ENCODE data around the gene SMIM44. TPM values are rescaled to one million over a fixed set of nuclear protein-coding genes. Genes with fewer than 3 reads are reported as not detected.

SMIM44 gene
- total RNA-seq, 1 experiment from 2014 or later: not detected

DNA sequence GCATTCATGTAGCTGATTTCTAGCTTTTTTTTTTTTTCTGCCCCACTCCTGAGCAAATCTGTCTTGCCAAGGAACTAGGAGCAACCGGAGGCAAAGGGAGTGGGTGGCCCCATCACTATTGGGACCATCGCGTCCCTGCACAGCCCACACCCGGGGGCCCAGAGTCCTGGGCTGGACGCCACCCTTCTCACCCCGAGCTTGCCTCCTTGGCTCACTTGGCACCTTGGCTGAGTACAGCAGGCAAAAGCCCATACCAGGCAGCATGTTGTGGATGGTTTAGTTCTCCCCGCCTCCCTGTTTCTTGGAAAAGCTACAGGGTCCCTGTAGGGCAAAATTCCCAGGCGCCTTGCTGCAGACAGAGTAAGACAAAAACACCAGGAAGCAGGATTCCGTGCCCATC lies 16.6 kb downstream of the SMIM44 start:
- H3K27ac ChIP-seq: no peak overlapping the region
- no peaks in the 10 kb centered on the region for H3K4me1 ChIP-seq
- peaks cover 7% of the 10 kb centered on the region; the same call in 1 of the 2 replicates for H3K36me3 ChIP-seq
- no peak for DNase-seq
- H3K9me3 ChIP-seq (replicated peaks): no peaks in the 10 kb centered on the region
- no peaks in the 10 kb centered on the region for H3K27me3 ChIP-seq
- no peak overlapping the region for H3K4me3 ChIP-seq

- no peaks in the 10 kb centered on the region for H3K27me3 ChIP-seq
- DNase-seq: no peak
- no peaks in the 10 kb centered on the region for H3K9me3 ChIP-seq (replicated peaks)
- no peak overlapping the region for H3K27ac ChIP-seq
- H3K4me1 ChIP-seq: no peaks in the 10 kb centered on the region
- peaks cover 10% of the 10 kb centered on the region for H3K36me3 ChIP-seq
- H3K4me3 ChIP-seq: no peak overlapping the region
Observed at GRCh38 chr19:3465552-3465951, 17.7 kb downstream of the SMIM44 start.

- Histone ChIP-seq H3K4me1 (no peaks in the 10 kb centered on the region), H3K27me3 (no peaks in the 10 kb centered on the region)
Observed at GRCh38 chr19:3464587-3465235, 18.5 kb downstream of the SMIM44 start.

DNA sequence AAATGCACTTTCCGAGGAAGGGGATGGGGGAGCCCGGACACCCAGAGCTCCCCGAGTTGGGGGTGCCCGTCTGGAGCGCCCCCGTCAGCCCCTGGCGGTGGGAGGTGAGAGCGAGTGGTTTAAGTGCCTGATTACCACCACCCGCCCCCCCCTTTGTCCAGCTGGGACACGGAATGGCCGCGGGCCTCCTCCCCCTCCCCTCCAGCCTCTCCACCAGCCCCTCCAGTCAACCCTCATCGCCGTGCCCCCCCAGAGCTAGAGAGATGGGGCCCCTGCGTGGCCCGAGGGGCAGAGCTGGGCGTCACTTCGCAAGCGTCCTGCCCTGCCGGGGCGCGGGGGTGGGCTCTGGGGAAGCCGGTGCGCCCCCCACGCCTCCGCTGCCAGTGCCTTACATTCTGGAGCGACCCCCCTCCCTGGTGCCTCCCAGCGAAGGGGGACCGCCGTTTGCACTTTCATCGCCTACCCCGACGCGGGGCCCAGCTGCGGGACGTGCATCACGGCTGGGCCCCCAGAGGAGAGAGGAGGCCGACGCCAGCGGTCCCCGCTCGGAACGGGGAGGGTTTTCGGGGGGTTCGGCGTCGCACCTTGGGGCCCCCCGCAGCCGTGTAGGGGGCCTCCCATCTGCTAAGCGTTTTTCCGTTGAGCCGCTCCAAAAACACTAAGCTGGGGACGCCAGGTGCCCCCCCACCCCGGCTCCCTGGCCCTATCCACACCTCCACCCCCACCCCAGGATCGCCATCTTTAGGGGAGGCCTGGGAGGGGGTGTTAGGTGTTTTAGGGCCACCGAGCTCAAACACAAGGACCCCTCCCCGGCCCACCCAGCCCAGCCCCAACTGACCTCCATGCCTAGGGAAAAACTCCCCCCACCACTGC lies 19.3 kb downstream of the SMIM44 start:
- Histone ChIP-seq H3K36me3 (peaks cover 14% of the 10 kb centered on the region), H3K27ac (no peak overlapping the region), H3K9me3 (replicated peaks) (no peaks in the 10 kb centered on the region), H3K4me1 (no peaks in the 10 kb centered on the region), H3K27me3 (no peaks in the 10 kb centered on the region), H3K4me3 (no peak overlapping the region)
- DNase-seq: no peak

More at GRCh38 chr19:3464587-3465235, 18.5 kb downstream of the SMIM44 start:
- H3K27ac ChIP-seq: no peak overlapping the region
- no peak for DNase-seq
- peaks cover 14% of the 10 kb centered on the region for H3K36me3 ChIP-seq
- no peak overlapping the region for H3K4me3 ChIP-seq
- no peaks in the 10 kb centered on the region for H3K9me3 ChIP-seq (replicated peaks)

- Histone ChIP-seq H3K36me3 (peaks cover 14% of the 10 kb centered on the region), H3K27ac (no peak overlapping the region), H3K27me3 (no peaks in the 10 kb centered on the region), H3K9me3 (replicated peaks) (no peaks in the 10 kb centered on the region), H3K4me3 (no peak overlapping the region), H3K4me1 (no peaks in the 10 kb centered on the region)
- no peak for DNase-seq
Observed at GRCh38 chr19:3462991-3463713, 20.1 kb downstream of the SMIM44 start.

- no peak overlapping the region for H3K27ac ChIP-seq
- no peak overlapping the region for H3K4me3 ChIP-seq
- DNase-seq: no peak
Observed at GRCh38 chr19:3459965-3460582, 23.2 kb downstream of the SMIM44 start.

GRCh38 chr19:3459089-3459881 lies 24.0 kb downstream of the SMIM44 start:
- DNase-seq: no peak
- no peak overlapping the region for H3K27ac ChIP-seq
- no peaks in the 10 kb centered on the region for H3K4me1 ChIP-seq
- H3K4me3 ChIP-seq: no peak overlapping the region
- peaks cover 19% of the 10 kb centered on the region for H3K36me3 ChIP-seq
- no peaks in the 10 kb centered on the region for H3K27me3 ChIP-seq
- H3K9me3 ChIP-seq (replicated peaks): no peaks in the 10 kb centered on the region

More at GRCh38 chr19:3459965-3460582, 23.2 kb downstream of the SMIM44 start:
- H3K9me3 ChIP-seq (replicated peaks): no peaks in the 10 kb centered on the region
- no peaks in the 10 kb centered on the region for H3K27me3 ChIP-seq
- peaks cover 14% of the 10 kb centered on the region for H3K36me3 ChIP-seq
- H3K4me1 ChIP-seq: no peaks in the 10 kb centered on the region

GRCh38 chr19:3458229-3459088 lies 24.8 kb downstream of the SMIM44 start:
- no peaks in the 10 kb centered on the region for H3K4me1 ChIP-seq
- H3K36me3 ChIP-seq: peaks cover 24% of the 10 kb centered on the region
- H3K9me3 ChIP-seq (replicated peaks): no peaks in the 10 kb centered on the region
- H3K4me3 ChIP-seq: no peak overlapping the region
- no peak overlapping the region for H3K27ac ChIP-seq
- no peaks in the 10 kb centered on the region for H3K27me3 ChIP-seq
- no peak for DNase-seq

- Histone ChIP-seq H3K27ac (no peak overlapping the region), H3K9me3 (replicated peaks) (no peaks in the 10 kb centered on the region), H3K4me1 (no peaks in the 10 kb centered on the region), H3K4me3 (no peak overlapping the region), H3K27me3 (no peaks in the 10 kb centered on the region), H3K36me3 (peaks cover 21% of the 10 kb centered on the region)
- DNase-seq: no peak
Observed at GRCh38 chr19:3457528-3458228, 25.6 kb downstream of the SMIM44 start.

GRCh38 chr19:3456925-3457527 lies 26.2 kb downstream of the SMIM44 start:
- Histone ChIP-seq H3K27ac (no peak overlapping the region), H3K9me3 (replicated peaks) (no peaks in the 10 kb centered on the region), H3K27me3 (no peaks in the 10 kb centered on the region), H3K4me1 (no peaks in the 10 kb centered on the region), H3K4me3 (no peak overlapping the region), H3K36me3 (peaks cover 21% of the 10 kb centered on the region)
- no peak for DNase-seq

GRCh38 chr19:3455960-3456601 lies 27.2 kb downstream of the SMIM44 start:
- H3K4me3 ChIP-seq: no peak overlapping the region
- H3K27ac ChIP-seq: no peak overlapping the region
- H3K4me1 ChIP-seq: peaks cover 4% of the 10 kb centered on the region; the same call in 1 of the 2 replicates
- peaks cover 21% of the 10 kb centered on the region for H3K36me3 ChIP-seq
- no peaks in the 10 kb centered on the region for H3K27me3 ChIP-seq
- DNase-seq: no peak
- no peaks in the 10 kb centered on the region for H3K9me3 ChIP-seq (replicated peaks)

GRCh38 chr19:3455393-3455955 lies 27.8 kb downstream of the SMIM44 start:
- no peak for DNase-seq
- Histone ChIP-seq H3K27ac (no peak overlapping the region), H3K4me1 (peaks cover 7% of the 10 kb centered on the region), H3K9me3 (replicated peaks) (no peaks in the 10 kb centered on the region), H3K4me3 (no peak overlapping the region), H3K27me3 (no peaks in the 10 kb centered on the region), H3K36me3 (peaks cover 20% of the 10 kb centered on the region; the same call in 1 of the 2 replicates)

Data from SJCRH30 (cell line).